Lung (tissue), 12 donors: ENCODE data around the gene SYNPO2L. TPM values are rescaled to one million over a fixed set of nuclear protein-coding genes. Genes with fewer than 3 reads are reported as not detected.

ENCODE experiments used
- ATAC-seq: fragments of 200-7000 bp; cut with Tn5 transposase; one replicate; pipeline ENCODE4 v1.9.1; 2020; ENCODE audit warnings: moderate number of reproducible peaks; ENCODE audit not compliant: insufficient read depth, low FRiP score
- DNase-seq, 3 donors: peaks; one replicate each; pipeline ENCODE4 v3.0.0-alpha.2; 2013 to 2017
- H3K27ac ChIP-seq, 2 donors: one replicate each; pipeline ENCODE4 v1.5.1; 2013; ENCODE audit warnings: mild to moderate bottlenecking in 2 of 2, moderate library complexity in 2 of 2, control low read depth in 1 of 2, inconsistent platforms in 1 of 2, low read depth in 1 of 2, low read length in 1 of 2
- H3K27me3 ChIP-seq, 3 donors: one replicate each; pipeline ENCODE4 v1.5.1; 2013; ENCODE audit warnings: low read length in 2 of 3; ENCODE audit not compliant: control insufficient read depth in 3 of 3, insufficient read depth in 3 of 3
- H3K36me3 ChIP-seq, 4 donors: one replicate each; pipeline ENCODE4 v1.5.1; 2013; ENCODE audit warnings: low read length in 4 of 4, mild to moderate bottlenecking in 1 of 4, moderate library complexity in 1 of 4; ENCODE audit not compliant: control insufficient read depth in 4 of 4, insufficient read depth in 4 of 4
- H3K4me1 ChIP-seq, 5 donors: one replicate each; pipeline ENCODE4 v1.5.1; 2013; ENCODE audit warnings: low read length in 5 of 5, mild to moderate bottlenecking in 2 of 5, moderate library complexity in 1 of 5; ENCODE audit not compliant: control insufficient read depth in 5 of 5, insufficient read depth in 5 of 5
- H3K4me3 ChIP-seq: one replicate; pipeline ENCODE4 v1.5.1; 2013; ENCODE audit warnings: mild to moderate bottlenecking, control low read depth, moderate library complexity
- H3K9ac ChIP-seq, 2 donors: one replicate each; pipeline ENCODE4 v1.5.1; 2013; ENCODE audit warnings: low read length in 2 of 2, control low read depth in 1 of 2; ENCODE audit not compliant: insufficient read depth in 1 of 2
- H3K9me3 ChIP-seq, 4 donors: one replicate each; pipeline ENCODE4 v1.5.1; 2013; ENCODE audit warnings: low read length in 3 of 4, mild to moderate bottlenecking in 1 of 4, moderate library complexity in 1 of 4; ENCODE audit not compliant: control insufficient read depth in 4 of 4, insufficient read depth in 3 of 4
- WGBS, 2 donors: extraction: QIAGEN DNeasy Blood & Tissue Kit; methylation state at CpG; one replicate each; pipeline ENCODE4 v1.1.7; 2013; 5-methylcytosine and 5-hydroxymethylcytosine counted together
- polyA plus RNA-seq, 2 donors: library from polyadenylated mRNA; stranded (reverse); fragments of 200-250 nt; gene quantifications; one replicate each; pipeline ENCODE4 v1.2.1, GENCODE V29; 2013
- total RNA-seq, 2 donors: library from RNA; depleted of rRNA in 1 of 2; stranded (reverse); fragments of >200 nt in 1 of 2; gene quantifications; one replicate each; pipeline ENCODE4 v1.2.1, GENCODE V29; 2014 to 2021
- TF ChIP-seq, protein P1 (sequence below): IDR thresholded peaks from 2 replicates; pipeline ENCODE4 v1.5.1; 2012; ENCODE audit warnings: mild to moderate bottlenecking; ENCODE audit errors: control extremely low read depth, extremely low read depth
- donor health status: control.
- donor health status: control.
- donor health status: Bipolar disorder and iron deficiency.
- donor health status: healthy.
- donor health status: DM: yes; HTN: yes; CAD: no.

Gene SYNPO2L
- total and polyA plus RNA-seq, 4 donors = 0.10 to 0.21 (median 0.12) TPM

DNA sequence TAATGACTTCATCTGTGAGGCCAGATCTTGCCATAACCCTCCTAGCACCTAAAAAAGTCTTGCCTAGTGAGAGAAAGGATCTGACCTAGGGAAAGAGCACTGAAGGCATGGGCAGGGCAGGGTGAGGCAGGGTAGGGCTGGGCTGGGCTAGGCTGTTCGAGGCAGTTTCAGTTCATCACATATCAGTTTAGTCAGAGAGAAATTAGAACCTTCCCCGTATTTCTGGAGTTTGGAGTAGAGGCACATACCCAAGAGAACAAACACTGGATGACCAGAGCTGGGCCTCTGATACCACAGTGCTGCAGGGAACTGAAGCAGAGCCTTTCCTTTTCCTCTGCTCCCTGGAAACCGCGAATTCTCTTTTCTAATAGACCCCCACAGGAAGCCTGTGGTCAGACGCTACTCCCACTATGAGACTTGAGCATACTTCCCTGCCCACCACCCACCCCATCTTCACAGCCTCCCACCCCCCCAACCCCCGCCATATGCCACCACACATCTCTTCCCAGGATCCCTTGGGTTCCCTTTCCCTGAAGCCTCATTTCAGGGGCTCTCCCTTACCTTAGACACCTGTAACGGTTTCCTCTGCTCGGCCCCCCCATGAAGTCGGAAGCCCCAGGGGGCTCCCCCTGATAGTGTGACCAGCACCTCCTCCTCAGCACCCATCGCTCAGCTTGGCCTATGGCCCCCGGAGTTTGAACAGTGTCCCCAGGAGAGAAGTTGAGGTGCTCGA lies 406 bp downstream of the SYNPO2L start:
- Histone ChIP-seq H3K9me3 (no peaks in the 10 kb centered on the region), H3K4me3 (no peak overlapping the region), H3K36me3 (no peaks in the 10 kb centered on the region), H3K4me1 (peaks cover 0 to 4% (median 0%) of the 10 kb centered on the region in 5 donors), H3K27me3 (no peaks in the 10 kb centered on the region), H3K27ac (peak overlapping the region in 1 of 2 donors; percentile 99), H3K9ac (no peak overlapping the region)
- DNase-seq (no peak), ATAC-seq (no peak)
- TF ChIP-seq, protein P1, sequence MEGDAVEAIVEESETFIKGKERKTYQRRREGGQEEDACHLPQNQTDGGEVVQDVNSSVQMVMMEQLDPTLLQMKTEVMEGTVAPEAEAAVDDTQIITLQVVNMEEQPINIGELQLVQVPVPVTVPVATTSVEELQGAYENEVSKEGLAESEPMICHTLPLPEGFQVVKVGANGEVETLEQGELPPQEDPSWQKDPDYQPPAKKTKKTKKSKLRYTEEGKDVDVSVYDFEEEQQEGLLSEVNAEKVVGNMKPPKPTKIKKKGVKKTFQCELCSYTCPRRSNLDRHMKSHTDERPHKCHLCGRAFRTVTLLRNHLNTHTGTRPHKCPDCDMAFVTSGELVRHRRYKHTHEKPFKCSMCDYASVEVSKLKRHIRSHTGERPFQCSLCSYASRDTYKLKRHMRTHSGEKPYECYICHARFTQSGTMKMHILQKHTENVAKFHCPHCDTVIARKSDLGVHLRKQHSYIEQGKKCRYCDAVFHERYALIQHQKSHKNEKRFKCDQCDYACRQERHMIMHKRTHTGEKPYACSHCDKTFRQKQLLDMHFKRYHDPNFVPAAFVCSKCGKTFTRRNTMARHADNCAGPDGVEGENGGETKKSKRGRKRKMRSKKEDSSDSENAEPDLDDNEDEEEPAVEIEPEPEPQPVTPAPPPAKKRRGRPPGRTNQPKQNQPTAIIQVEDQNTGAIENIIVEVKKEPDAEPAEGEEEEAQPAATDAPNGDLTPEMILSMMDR = no peak
- 43 to 68% methylated on average over 12 of the region's 12 CpGs for WGBS, 2 donors

DNA sequence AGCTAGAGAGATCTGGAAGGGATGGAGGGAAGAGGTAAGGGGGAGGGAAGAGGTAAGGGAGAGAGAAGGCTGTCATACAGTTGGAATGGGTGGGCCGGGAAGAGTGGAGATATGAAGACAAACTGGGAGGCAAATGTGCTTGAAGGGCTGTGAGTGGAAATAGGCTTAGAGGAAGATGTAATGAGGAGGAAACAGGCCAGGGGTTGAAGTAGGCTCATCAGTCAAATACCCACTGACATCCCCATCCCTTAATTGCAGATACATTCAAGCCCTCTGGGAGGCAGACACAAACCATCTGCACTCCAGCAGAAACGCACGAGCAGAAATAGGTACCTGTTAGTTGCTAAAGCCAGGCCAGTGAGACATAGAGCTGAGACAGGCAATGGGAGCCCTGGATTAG lies 2.1 kb downstream of the SYNPO2L start:
- H3K36me3 ChIP-seq = no peaks in the 10 kb centered on the region
- TF ChIP-seq, protein P1 = no peak
- no peaks in the 10 kb centered on the region for H3K9me3 ChIP-seq
- H3K27me3 ChIP-seq = no peaks in the 10 kb centered on the region
- H3K4me1 ChIP-seq = peaks cover 0 to 4% (median 2%) of the 10 kb centered on the region in 5 donors
- no peak for ATAC-seq
- WGBS, 2 donors = 69 to 70% methylated on average over 3 of the region's 3 CpGs
- peak overlapping the region in 1 of 2 donors; percentile 99 for H3K27ac ChIP-seq
- H3K4me3 ChIP-seq = no peak overlapping the region
- DNase-seq = no peak
- H3K9ac ChIP-seq = no peak overlapping the region

DNA sequence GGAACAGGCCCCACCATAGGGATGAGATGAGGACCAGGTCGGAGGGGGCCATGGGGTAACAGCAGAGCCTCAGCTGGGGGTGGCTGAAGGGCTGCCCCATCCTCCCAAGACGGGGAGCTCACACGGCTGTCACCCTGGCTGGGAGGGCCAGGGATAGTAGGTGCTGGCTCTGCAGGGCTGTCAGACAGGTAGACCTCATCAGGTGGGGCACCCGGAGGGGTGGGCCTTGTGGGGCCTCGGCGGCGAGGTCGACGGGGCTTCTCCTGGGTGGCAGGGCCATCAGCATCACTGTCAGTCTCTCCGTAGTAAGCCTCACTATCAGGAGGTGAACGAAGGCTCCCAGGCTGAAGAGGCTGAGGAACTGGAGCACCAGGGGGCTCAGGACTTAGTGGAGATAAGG lies 2.6 kb downstream of the SYNPO2L start:
- DNase-seq (no peak), ATAC-seq (no peak)
- H3K27ac ChIP-seq = peak overlapping the region in 1 of 2 donors; percentile 99
- H3K9me3 ChIP-seq = no peaks in the 10 kb centered on the region
- no peak overlapping the region for H3K4me3 ChIP-seq
- no peak overlapping the region for H3K9ac ChIP-seq
- H3K4me1 ChIP-seq = peaks cover 0 to 8% (median 3%) of the 10 kb centered on the region in 5 donors
- TF ChIP-seq, protein P1 = no peak
- no peaks in the 10 kb centered on the region for H3K36me3 ChIP-seq
- 83 to 93% methylated on average over 11 of the region's 11 CpGs for WGBS, 2 donors
- H3K27me3 ChIP-seq = no peaks in the 10 kb centered on the region
